Coronary artery (tissue), 2 donors: ENCODE results near the gene SCYL2.

Experiments
- DNase-seq: peaks from one replicate; pipeline ENCODE4 v3.0.0-alpha.2; 2017; ENCODE audit warnings: low spot score
- H3K27ac ChIP-seq, 2 donors: fragments of 200-600 bp; sonication (generic); one replicate each; pipeline ENCODE4 v1.5.1; 2016 to 2019
- H3K4me3 ChIP-seq: fragments of 200-600 bp; sonication (generic); 2 replicates; pipeline ENCODE4 v1.5.1; 2016; ENCODE audit warnings: mild to moderate bottlenecking, moderate library complexity
- CTCF ChIP-seq: fragments of 200-600 bp; sonication (generic); IDR thresholded peaks from one replicate; pipeline ENCODE4 v1.5.1; 2019; ENCODE audit warnings: antibody characterized with exemption

Gene SCYL2

GRCh38 chr12:100360450-100360849 is 93.5 kb downstream of the SCYL2 start:
- DNase-seq, result no peak
- TF ChIP-seq CTCF, result no peak
- Histone ChIP-seq H3K4me3 (no peak overlapping the region), H3K27ac (no peak overlapping the region)

GRCh38 chr12:100364324-100364723 is 97.3 kb downstream of the SCYL2 start:
- no peak overlapping the region for H3K27ac ChIP-seq
- no peak for DNase-seq
- H3K4me3 ChIP-seq, result no peak overlapping the region
- TF ChIP-seq CTCF, result no peak

- Histone ChIP-seq H3K27ac (no peak overlapping the region), H3K4me3 (no peak overlapping the region)
- TF ChIP-seq CTCF, result no peak
- no peak for DNase-seq
Measured at GRCh38 chr12:100365411-100365810, 98.4 kb downstream of the SCYL2 start.

GRCh38 chr12:100368066-100368465 is 101.1 kb downstream of the SCYL2 start:
- no peak overlapping the region for H3K4me3 ChIP-seq
- DNase-seq, result no peak
- no peak overlapping the region for H3K27ac ChIP-seq
- no peak for TF ChIP-seq CTCF

GRCh38 chr12:100371146-100371545 is 104.2 kb downstream of the SCYL2 start:
- no peak for DNase-seq
- Histone ChIP-seq H3K4me3 (no peak overlapping the region), H3K27ac (no peak overlapping the region)
- TF ChIP-seq CTCF, result no peak

GRCh38 chr12:100372853-100373640 is 106.1 kb downstream of the SCYL2 start:
- DNase-seq, result no peak
- Histone ChIP-seq H3K4me3 (no peak overlapping the region), H3K27ac (no peak overlapping the region)
- no peak for TF ChIP-seq CTCF

- Histone ChIP-seq H3K4me3 (no peak overlapping the region), H3K27ac (no peak overlapping the region)
- no peak for TF ChIP-seq CTCF
- DNase-seq, result no peak
Measured at GRCh38 chr12:100375038-100375735, 108.2 kb downstream of the SCYL2 start.
